Caco-2 (cell line): Measurements from ENCODE around the gene LRMDA. TPM values are rescaled to one million over a fixed set of nuclear protein-coding genes. Genes with fewer than 3 reads are reported as not detected.
"Not testable (repeated sequence)": the region's sequence is repeated elsewhere in the genome, so short reads cannot be mapped to it uniquely, and the experiment has no call there.

Experiments
- BruUV-seq: library from RNA; stranded (reverse); fragments of 400-500 nt; replicated peaks from 2 replicates; lab custom pipeline; 2021; lab: Mats Ljungman, UMichigan
- CTCF ChIA-PET: fragments of 300-600 bp; sonication (Branson Sonifier 250); formaldehyde crosslinking; loops from one replicate; lab custom pipeline; 2022; ENCODE audit warnings: antibody characterized with exemption; lab: Charles Lee
- POLR2A ChIA-PET: fragments of 300-600 bp; sonication (Branson Sonifier 250); formaldehyde crosslinking; loops from one replicate; lab custom pipeline; 2022; ENCODE audit warnings: antibody characterized with exemption; lab: Charles Lee
- DNase-seq, 2 experiments: peaks; one replicate each; pipeline versions ENCODE4 v3.0.0 to v3.0.0-alpha.2; 2020 to 2022
- H3K27me3 ChIP-seq: replicated peaks from 2 replicates; pipeline ENCODE4 v1.6.0; 2011; ENCODE audit warnings: low read length; ENCODE audit not compliant: control insufficient read depth, insufficient read depth
- H3K36me3 ChIP-seq: 2 replicates; pipeline ENCODE4 v1.5.1; 2011; ENCODE audit warnings: low read length; ENCODE audit not compliant: control insufficient read depth, insufficient read depth
- H3K4me1 ChIP-seq: fragments of 250-450 bp; sonication (Bioruptor Pico); 2 replicates; pipeline ENCODE4 v1.5.1; 2020; ENCODE audit warnings: mild to moderate bottlenecking
- H3K4me3 ChIP-seq: 2 replicates; pipeline ENCODE4 v1.5.1; 2011; ENCODE audit warnings: low read depth, mild to moderate bottlenecking, control low read depth, low read length
- H3K9me3 ChIP-seq: fragments of 250-450 bp; sonication (Bioruptor Pico); 2 replicates; pipeline ENCODE4 v1.5.1; 2020; ENCODE audit warnings: mild to moderate bottlenecking, moderate library complexity
- H3K27ac Mint-ChIP-seq: one replicate; pipeline ENCODE4 v1.8.0; 2022; ENCODE audit warnings: mixed read lengths; ENCODE audit not compliant: unreplicated experiment
- H3K27me3 Mint-ChIP-seq: one replicate; pipeline ENCODE4 v1.8.0; 2022; ENCODE audit warnings: mixed read lengths; ENCODE audit not compliant: insufficient read depth, unreplicated experiment
- H3K36me3 Mint-ChIP-seq: one replicate; pipeline ENCODE4 v1.8.0; 2022; ENCODE audit warnings: mild to moderate bottlenecking, mixed read lengths; ENCODE audit not compliant: insufficient read depth, unreplicated experiment
- H3K4me1 Mint-ChIP-seq: one replicate; pipeline ENCODE4 v1.8.0; 2022; ENCODE audit warnings: low read depth, mixed read lengths; ENCODE audit not compliant: unreplicated experiment
- H3K4me3 Mint-ChIP-seq: one replicate; pipeline ENCODE4 v1.8.0; 2022; ENCODE audit warnings: mild to moderate bottlenecking, moderate library complexity, mixed read lengths; ENCODE audit not compliant: unreplicated experiment
- H3K9me3 Mint-ChIP-seq: one replicate; pipeline ENCODE4 v1.8.0; 2022; ENCODE audit warnings: mixed read lengths; ENCODE audit not compliant: unreplicated experiment
- intact Hi-C: fragments of 100-400 bp; cut with micrococcal nuclease; formaldehyde crosslinking; loops from one replicate; pipeline ENCODE4 v1.10.0; 2022; ENCODE audit not compliant: unreplicated experiment
- total RNA-seq: library from RNA; stranded (reverse); gene quantifications from 2 replicates; pipeline ENCODE4 v1.2.3, GENCODE V29; 2022
- TF ChIP-seq, protein P1 (sequence below), 2 experiments: fragments of 200-600 bp in 1 of 2; IDR thresholded peaks; 1 replicate in 1 of 2; 2 replicates in 1 of 2; pipeline versions ENCODE4 v1.5.1 to v1.8.0; 2011 to 2022; ENCODE audit warnings: antibody characterized with exemption in 1 of 2, control low read depth in 1 of 2, inconsistent platforms in 1 of 2, low read depth in 1 of 2, low read length in 1 of 2, mild to moderate bottlenecking in 1 of 2, moderate library complexity in 1 of 2; ENCODE audit not compliant: insufficient read depth in 1 of 2, severe bottlenecking in 1 of 2, unreplicated experiment in 1 of 2

LRMDA gene
- total RNA-seq, 1 experiment from 2014 or later = 18.5 TPM

DNA sequence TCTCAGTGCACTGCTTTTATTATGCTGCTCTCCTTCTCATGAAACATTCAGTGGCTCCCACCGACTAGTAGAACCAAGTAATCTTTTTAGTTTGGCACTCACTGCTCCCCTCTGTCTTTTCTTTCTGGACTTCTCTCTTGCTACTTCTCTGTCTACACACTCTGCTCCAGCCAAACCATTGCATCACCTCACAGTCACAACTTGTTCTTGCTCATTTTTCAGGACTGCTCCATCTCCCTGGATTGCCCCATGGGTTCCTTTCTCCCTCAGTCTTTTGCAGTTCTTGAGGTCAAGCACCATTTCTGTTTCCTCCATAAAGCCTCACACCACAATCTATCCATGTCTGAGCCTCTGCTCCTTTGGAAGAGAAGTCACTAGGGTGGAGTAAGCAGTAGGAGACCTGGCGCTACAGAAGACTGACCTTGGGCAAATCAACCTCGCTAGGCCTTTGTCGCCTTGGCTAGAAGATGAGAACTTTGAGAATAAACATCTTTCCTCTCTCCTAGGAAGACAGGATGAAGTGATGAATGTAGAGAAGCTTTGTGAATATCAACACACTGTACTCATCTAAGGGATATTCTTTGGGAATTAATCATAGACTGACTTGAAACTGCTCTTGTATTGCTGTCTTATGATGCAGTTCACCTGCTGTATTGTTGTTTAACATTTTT lies 186.2 kb downstream of the LRMDA start:
- Mint-ChIP-seq H3K27ac (no peak overlapping the region), H3K36me3 (no peaks in the 10 kb centered on the region), H3K4me1 (peaks cover 16% of the 10 kb centered on the region), H3K4me3 (no peak overlapping the region), H3K9me3 (no peaks in the 10 kb centered on the region), H3K27me3 (no peaks in the 10 kb centered on the region)
- Histone ChIP-seq H3K36me3 (no peaks in the 10 kb centered on the region), H3K4me3 (no peak overlapping the region), H3K4me1 (no peaks in the 10 kb centered on the region), H3K27me3 (no peaks in the 10 kb centered on the region), H3K9me3 (no peaks in the 10 kb centered on the region)
- intact Hi-C loops = no loop called here
- no TSS peak for BruUV-seq
- no peak for DNase-seq
- TF ChIP-seq, protein P1, sequence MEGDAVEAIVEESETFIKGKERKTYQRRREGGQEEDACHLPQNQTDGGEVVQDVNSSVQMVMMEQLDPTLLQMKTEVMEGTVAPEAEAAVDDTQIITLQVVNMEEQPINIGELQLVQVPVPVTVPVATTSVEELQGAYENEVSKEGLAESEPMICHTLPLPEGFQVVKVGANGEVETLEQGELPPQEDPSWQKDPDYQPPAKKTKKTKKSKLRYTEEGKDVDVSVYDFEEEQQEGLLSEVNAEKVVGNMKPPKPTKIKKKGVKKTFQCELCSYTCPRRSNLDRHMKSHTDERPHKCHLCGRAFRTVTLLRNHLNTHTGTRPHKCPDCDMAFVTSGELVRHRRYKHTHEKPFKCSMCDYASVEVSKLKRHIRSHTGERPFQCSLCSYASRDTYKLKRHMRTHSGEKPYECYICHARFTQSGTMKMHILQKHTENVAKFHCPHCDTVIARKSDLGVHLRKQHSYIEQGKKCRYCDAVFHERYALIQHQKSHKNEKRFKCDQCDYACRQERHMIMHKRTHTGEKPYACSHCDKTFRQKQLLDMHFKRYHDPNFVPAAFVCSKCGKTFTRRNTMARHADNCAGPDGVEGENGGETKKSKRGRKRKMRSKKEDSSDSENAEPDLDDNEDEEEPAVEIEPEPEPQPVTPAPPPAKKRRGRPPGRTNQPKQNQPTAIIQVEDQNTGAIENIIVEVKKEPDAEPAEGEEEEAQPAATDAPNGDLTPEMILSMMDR (IDR thresholded peaks at IDR 0.05; ENCODE audit: insufficient read depth in 1 of 2, low read depth in 1 of 2, low read length in 1 of 2, severe bottlenecking in 1 of 2, unreplicated experiment in 1 of 2) = no peak
- ChIA-PET CTCF (no interaction called here), POLR2A (no interaction called here)

DNA sequence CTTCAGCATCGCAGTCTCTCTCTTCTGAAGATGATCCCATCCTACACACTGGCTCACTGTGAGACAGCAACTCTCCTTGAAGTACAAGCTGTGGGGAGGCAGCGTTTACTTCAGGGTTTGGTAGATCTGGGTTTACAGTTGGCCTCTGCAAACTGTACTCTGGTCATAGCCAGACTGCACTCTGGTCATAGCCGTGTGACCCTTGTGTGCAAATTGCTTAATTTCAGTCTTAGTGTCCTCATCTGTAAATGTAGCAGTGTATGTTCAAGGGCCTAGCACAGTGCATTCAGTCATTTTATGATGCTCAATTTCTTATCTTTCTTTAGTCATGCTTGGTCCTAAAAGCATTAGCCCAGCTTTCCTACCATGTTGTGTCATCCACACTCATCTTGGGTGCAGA lies 188.2 kb downstream of the LRMDA start:
- Histone ChIP-seq H3K27me3 (no peaks in the 10 kb centered on the region), H3K4me1 (no peaks in the 10 kb centered on the region), H3K9me3 (no peaks in the 10 kb centered on the region), H3K36me3 (no peaks in the 10 kb centered on the region), H3K4me3 (no peak overlapping the region)
- DNase-seq = no peak
- TF ChIP-seq, protein P1 (IDR thresholded peaks at IDR 0.05; ENCODE audit: insufficient read depth in 1 of 2, low read depth in 1 of 2, low read length in 1 of 2, severe bottlenecking in 1 of 2, unreplicated experiment in 1 of 2) = no peak
- H3K27ac Mint-ChIP-seq = no peak overlapping the region
- POLR2A ChIA-PET = interaction anchor here (0.6 kb wide), 1 partner anchor 309 kb away, joined by 4 read pairs; no protein-coding TSS in a partner anchor
- no peaks in the 10 kb centered on the region for H3K9me3 Mint-ChIP-seq
- CTCF ChIA-PET = no interaction called here
- H3K4me3 Mint-ChIP-seq = no peak overlapping the region
- H3K36me3 Mint-ChIP-seq = no peaks in the 10 kb centered on the region
- peaks cover under 1% of the 10 kb centered on the region for H3K4me1 Mint-ChIP-seq
- intact Hi-C loops = loop anchor here (10.0 kb wide), 1 partner anchor 215 kb away; the partner anchor contains the start of gene ZNF503
- BruUV-seq = no TSS peak
- no peaks in the 10 kb centered on the region for H3K27me3 Mint-ChIP-seq

DNA sequence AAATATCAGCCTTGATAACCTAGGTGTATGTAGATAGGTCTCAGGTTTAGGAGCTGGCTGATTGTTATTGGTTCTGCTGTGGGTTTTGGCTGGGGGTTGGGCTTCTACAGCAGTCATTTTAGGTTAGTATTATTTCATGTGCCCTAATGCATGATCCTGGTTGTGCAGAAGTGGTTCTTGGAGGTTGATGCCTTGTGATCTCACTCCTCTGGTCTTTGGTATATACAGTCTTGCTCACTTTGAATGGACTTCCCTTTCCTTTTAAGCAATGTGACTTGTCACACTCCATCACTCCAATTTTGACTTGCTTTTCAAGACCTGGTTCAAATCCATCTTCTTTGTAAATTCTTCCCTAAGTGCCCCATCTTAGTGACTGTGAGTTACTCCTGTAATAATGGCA lies 188.9 kb downstream of the LRMDA start:
- Mint-ChIP-seq H3K27me3 (no peaks in the 10 kb centered on the region), H3K36me3 (no peaks in the 10 kb centered on the region), H3K9me3 (no peaks in the 10 kb centered on the region), H3K4me3 (no peak overlapping the region), H3K4me1 (no peaks in the 10 kb centered on the region), H3K27ac (no peak overlapping the region)
- Histone ChIP-seq H3K4me3 (no peak overlapping the region), H3K4me1 (no peaks in the 10 kb centered on the region), H3K9me3 (no peaks in the 10 kb centered on the region), H3K27me3 (no peaks in the 10 kb centered on the region), H3K36me3 (no peaks in the 10 kb centered on the region)
- CTCF ChIA-PET = no interaction called here
- POLR2A ChIA-PET = no interaction called here
- TF ChIP-seq, protein P1 (IDR thresholded peaks at IDR 0.05; ENCODE audit: insufficient read depth in 1 of 2, low read depth in 1 of 2, low read length in 1 of 2, severe bottlenecking in 1 of 2, unreplicated experiment in 1 of 2) = no peak
- intact Hi-C loops = loop anchor here (10.0 kb wide), 1 partner anchor 216 kb away; the partner anchor contains the start of gene ZNF503
- BruUV-seq = no TSS peak
- no peak for DNase-seq

DNA sequence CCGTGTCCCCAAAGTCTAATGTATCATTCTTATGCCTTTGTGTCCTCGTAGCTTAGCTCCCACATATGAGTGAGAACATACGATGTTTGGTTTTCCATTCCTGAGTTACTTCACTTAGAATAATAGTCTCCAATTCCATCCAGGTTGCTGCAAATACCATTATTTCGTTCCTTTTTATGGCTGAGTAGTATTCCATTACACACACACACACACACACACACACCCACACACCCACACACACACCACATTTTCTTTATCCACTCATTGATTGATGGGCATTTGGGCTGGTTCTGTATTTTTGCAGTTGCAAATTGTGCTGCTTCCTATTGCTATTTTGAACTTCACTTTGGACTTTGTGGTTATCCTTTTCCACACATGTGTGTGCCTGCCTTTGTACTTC lies 189.6 kb downstream of the LRMDA start:
- CTCF ChIA-PET, BruUV-seq, H3K4me3 ChIP-seq, H3K4me1 Mint-ChIP-seq, H3K27me3 Mint-ChIP-seq, H3K36me3 ChIP-seq, H3K4me3 Mint-ChIP-seq, H3K36me3 Mint-ChIP-seq, DNase-seq, H3K4me1 ChIP-seq, H3K27ac Mint-ChIP-seq, H3K9me3 Mint-ChIP-seq, H3K27me3 ChIP-seq, POLR2A ChIA-PET, H3K9me3 ChIP-seq: not testable (repeated sequence)
- intact Hi-C loops = loop anchor here (10.0 kb wide), 1 partner anchor 216 kb away; the partner anchor contains the start of gene ZNF503
